ENCODE measurements around the gene ASB16. TPM values are rescaled to one million over a fixed set of nuclear protein-coding genes. Genes with fewer than 3 reads are reported as not detected.
A peak's percentile ranks its signal among the peaks of the same experiment; 100 is the strongest.

The ASB16 gene
- total RNA-seq, 2 donors from 2014 or later = 4.9 to 8.7 TPM

GRCh38 chr17:44217738-44218343, 47.3 kb downstream of the ASB16 start:
- no peak for DNase-seq
- ATAC-seq = no peak
- intact Hi-C loops (cut with DNase I) = loop anchor here (2.0 to 5.0 kb wide), 2 partner anchors 109 to 113 kb away; no protein-coding TSS in a partner anchor

GRCh38 chr17:44218344-44219107, 48.0 kb downstream of the ASB16 start:
- intact Hi-C loops (cut with DNase I) = loop anchor here (2.0 to 5.0 kb wide), 2 partner anchors 109 to 112 kb away; no protein-coding TSS in a partner anchor
- ATAC-seq = peak; percentile 67 to 71
- DNase-seq = peak; percentile 89

GRCh38 chr17:44219108-44219615, 48.7 kb downstream of the ASB16 start:
- intact Hi-C loops (cut with DNase I) = loop anchor here (2.0 to 5.0 kb wide), 2 partner anchors 108 to 112 kb away; no protein-coding TSS in a partner anchor
- DNase-seq (peak; percentile 80), ATAC-seq (peak; percentile 13 to 54)

- peak; percentile 76 for DNase-seq
- intact Hi-C loops (cut with DNase I) = loop anchor here (2.0 to 5.0 kb wide), 2 partner anchors 108 to 111 kb away; no protein-coding TSS in a partner anchor
- peak; percentile 17 to 18 for ATAC-seq
These were observed 49.2 kb downstream of the ASB16 start, which contains the start of gene UBTF for GRCh38 chr17:44219616-44220212. UBTF (minus strand) TSS chr17:44219675; CDS start chr17:44218229, 1,446 bp downstream.

DNA sequence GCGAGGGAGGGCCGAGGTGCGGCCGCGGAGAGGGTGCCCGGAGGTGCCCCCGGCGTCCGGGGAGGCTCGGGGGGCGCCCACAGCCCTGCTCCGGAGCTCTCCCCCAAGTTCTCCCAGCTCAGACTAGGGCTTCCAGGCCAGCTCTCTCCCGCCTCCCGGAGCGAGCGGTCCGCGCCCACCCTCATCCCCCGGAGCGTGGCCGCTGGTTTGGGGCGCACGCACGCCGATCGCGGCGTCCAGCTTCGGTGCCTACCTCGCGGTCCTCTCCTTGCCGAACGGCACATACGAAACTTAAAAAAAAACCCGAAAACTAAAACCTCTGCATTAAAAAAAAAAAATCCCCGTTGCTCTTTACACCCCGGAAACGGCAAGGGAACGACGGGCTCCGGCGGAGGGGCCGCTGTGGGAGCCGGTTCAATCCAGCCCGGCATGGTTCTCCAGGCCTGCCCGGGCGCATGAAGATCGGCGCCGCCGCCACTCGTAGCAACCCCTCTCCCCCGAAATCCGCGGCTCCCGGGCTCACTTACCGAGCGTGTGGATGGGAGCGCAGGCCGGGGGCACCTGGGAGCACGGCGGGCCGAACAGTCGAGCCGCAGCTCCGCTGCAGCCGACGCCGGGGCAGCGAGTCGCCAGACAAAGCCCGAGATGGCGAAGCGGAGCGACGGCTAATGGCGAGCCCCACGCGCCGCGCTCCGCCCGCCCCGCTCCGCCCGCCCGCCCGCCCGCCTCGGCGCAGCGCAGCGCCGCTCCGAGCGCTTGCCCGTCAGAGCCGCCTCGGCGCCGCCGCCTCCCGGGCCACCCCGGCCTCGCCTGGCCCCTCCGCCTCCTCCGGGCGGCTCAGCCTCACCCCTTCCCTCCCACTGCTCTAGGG, 49.9 kb downstream of the ASB16 start:
- ATAC-seq (peak; percentile 24 to 29), DNase-seq (peak; percentile 59)
- intact Hi-C loops (cut with DNase I) = loop anchor here in 1 of 2 donors (1.0 kb wide), 1 partner anchor 104 kb away; the partner anchor contains the start of gene SLC25A39

GRCh38 chr17:44221084-44221861, 50.8 kb downstream of the ASB16 start:
- ATAC-seq = peak; percentile 35 to 54
- intact Hi-C loops (cut with DNase I) = loop anchor here in 1 of 2 donors (1.0 kb wide), 1 partner anchor 103 kb away; the partner anchor contains the start of gene SLC25A39
- peak; percentile 86 for DNase-seq

GRCh38 chr17:44221862-44222111, 51.3 kb downstream of the ASB16 start:
- DNase-seq (no peak), ATAC-seq (no peak)
- intact Hi-C loops (cut with DNase I) = loop anchor here in 1 of 2 donors (1.0 kb wide), 1 partner anchor 103 kb away; the partner anchor contains the start of gene SLC25A39

GRCh38 chr17:44222112-44222869, 51.8 kb downstream of the ASB16 start:
- intact Hi-C loops (cut with DNase I) = no loop called here
- DNase-seq (peak; percentile 84), ATAC-seq (peak; percentile 28 to 45)

GRCh38 chr17:44223541-44224071, 53.1 kb downstream of the ASB16 start:
- DNase-seq (peak; percentile 48), ATAC-seq (no peak)
- intact Hi-C loops (cut with DNase I) = no loop called here

Small RNA genes within 50 kb of the gene (microRNA-seq; reads per million reads assigned to microRNA genes)
- gene MIR6782 = 0 to 0.40 reads per million in 2 donors

Other genes starting within 250 kb of the ASB16 start
- gene PPY, start 228.2 kb upstream of the ASB16 start, total RNA-seq = not detected
- not detected for gene PYY, start 216.8 kb upstream of the ASB16 start, total RNA-seq
- gene NAGS, start 166.1 kb upstream of the ASB16 start, total RNA-seq = 1 to 10 TPM; 1.3 to 1.4 TPM
- 10 to 100 TPM; 16.1 to 17.5 TPM for gene TMEM101, start 155.7 kb upstream of the ASB16 start, total RNA-seq
- gene LSM12, start 104.0 kb upstream of the ASB16 start, total RNA-seq = 10 to 100 TPM; 39.4 to 57.5 TPM
- 10 to 100 TPM; 32.9 to 44.4 TPM for gene G6PC3, start 100.0 kb upstream of the ASB16 start, total RNA-seq
- 10 to 100 TPM; 39.2 to 57.9 TPM for gene HDAC5, start 47.1 kb upstream of the ASB16 start, total RNA-seq
- 1 to 10 TPM; 1.1 to 1.3 TPM for gene HROB, start 28.8 kb upstream of the ASB16 start, total RNA-seq
- 10 to 100 TPM; 22.5 to 23.1 TPM for gene TMUB2, start 16.3 kb downstream of the ASB16 start, total RNA-seq
- 10 to 100 TPM; 39.6 to 50.4 TPM for gene ATXN7L3, start 29.2 kb downstream of the ASB16 start, total RNA-seq
- 10 to 100 TPM; 35.5 to 48.2 TPM for gene UBTF, start 49.0 kb downstream of the ASB16 start, total RNA-seq
- gene SLC4A1, start 97.4 kb downstream of the ASB16 start, total RNA-seq = under 1 TPM in 1 of 2 donors, not detected in 1; 0.63 TPM
- 1 to 10 TPM in 1 of 2 donors, under 1 TPM in 1; 0.85 to 1.0 TPM for gene RUNDC3A, start 137.9 kb downstream of the ASB16 start, total RNA-seq
- 10 to 100 TPM; 60.9 to 62.5 TPM for gene SLC25A39, start 154.1 kb downstream of the ASB16 start, total RNA-seq
- 100 to 1,000 TPM; 190 to 206 TPM for gene GRN, start 174.6 kb downstream of the ASB16 start, total RNA-seq
- 1 to 10 TPM; 1.2 to 2.4 TPM for gene FAM171A2, start 193.1 kb downstream of the ASB16 start, total RNA-seq
- 1 to 10 TPM; 2.4 to 2.7 TPM for gene ITGA2B, start 218.9 kb downstream of the ASB16 start, total RNA-seq

Measured in left cardiac atrium (tissue), 4 donors.